Measurements from ENCODE around the gene GBF1. TPM values are rescaled to one million over a fixed set of nuclear protein-coding genes. Genes with fewer than 3 reads are reported as not detected.

Gene GBF1
- polyA plus RNA-seq, 1 donor from 2014 or later = 14.9 TPM

- peak overlapping the region; percentile 62 for H3K4me3 ChIP-seq (ENCODE audit: low read length)
These were observed 168.7 kb downstream of the GBF1 start for GRCh38 chr10:102413806-102414561.

GRCh38 chr10:102414749-102415148 lies 169.4 kb downstream of the GBF1 start:
- Histone ChIP-seq H3K9me2 (ENCODE audit: insufficient read depth, low read length) (no peaks in the 10 kb centered on the region), H3K79me2 (replicated peaks; ENCODE audit: insufficient read depth, low read length) (peaks cover 14% of the 10 kb centered on the region), H3K9me3 (ENCODE audit: low read length) (no peaks in the 10 kb centered on the region), H3K9ac (ENCODE audit: low read length) (peak overlapping the region; percentile 23), H3K4me2 (ENCODE audit: low read length) (no peak overlapping the region), H4K20me1 (ENCODE audit: insufficient read depth) (no peaks in the 10 kb centered on the region), H2AFZ (ENCODE audit: low read depth, low read length) (no peak overlapping the region), H3K4me3 (ENCODE audit: low read length) (no peak overlapping the region), H3K27me3 (ENCODE audit: insufficient read depth, low read depth, low read length) (no peaks in the 10 kb centered on the region), H3K36me3 (ENCODE audit: insufficient read depth, low read length) (no peaks in the 10 kb centered on the region), H3F3A (ENCODE audit: insufficient read depth, low read length, poor library complexity, severe bottlenecking) (no peaks in the 10 kb centered on the region), H3K27ac (ENCODE audit: low read length) (no peak overlapping the region)
- no peak for TF ChIP-seq TAF1 (IDR thresholded peaks at IDR 0.05; ENCODE audit: low read depth)
- no peak for TF ChIP-seq SMC3 (conservative IDR thresholded peaks at IDR 0.05; ENCODE audit: poor library complexity)
- TF ChIP-seq REST (IDR thresholded peaks at IDR 0.05; ENCODE audit: borderline replicate concordance) = no peak
- TF ChIP-seq POLR2AphosphoS5 (IDR thresholded peaks at IDR 0.05) = no peak
- no peak for TF ChIP-seq CTCF (IDR thresholded peaks at IDR 0.05; ENCODE audit: poor library complexity, severe bottlenecking)
- no peak for TF ChIP-seq RAD21 (conservative IDR thresholded peaks at IDR 0.05)

More at GRCh38 chr10:102413806-102414561, 168.7 kb downstream of the GBF1 start:
- no peaks in the 10 kb centered on the region for H3K36me3 ChIP-seq (ENCODE audit: insufficient read depth, low read length)
- peak overlapping the region; percentile 58 for H3K9ac ChIP-seq (ENCODE audit: low read length)
- no peaks in the 10 kb centered on the region for H3F3A ChIP-seq (ENCODE audit: insufficient read depth, low read length, poor library complexity, severe bottlenecking)
- no peaks in the 10 kb centered on the region for H4K20me1 ChIP-seq (ENCODE audit: insufficient read depth)
- TF ChIP-seq REST (IDR thresholded peaks at IDR 0.05; ENCODE audit: borderline replicate concordance) (no peak), CTCF (IDR thresholded peaks at IDR 0.05; ENCODE audit: poor library complexity, severe bottlenecking) (no peak), EP300 (conservative IDR thresholded peaks at IDR 0.05; ENCODE audit: poor library complexity, severe bottlenecking) (no peak), EZH2 (IDR thresholded peaks at IDR 0.05; ENCODE audit: borderline replicate concordance, insufficient read depth, low read length, poor library complexity, severe bottlenecking) (no peak), MXI1 (conservative IDR thresholded peaks at IDR 0.05; ENCODE audit: poor library complexity, severe bottlenecking) (no peak), TAF1 (IDR thresholded peaks at IDR 0.05; ENCODE audit: low read depth) (no peak), POLR2AphosphoS5 (IDR thresholded peaks at IDR 0.05) (no peak), SMC3 (conservative IDR thresholded peaks at IDR 0.05; ENCODE audit: poor library complexity) (no peak), RAD21 (conservative IDR thresholded peaks at IDR 0.05) (no peak)
- H3K9me3 ChIP-seq (ENCODE audit: low read length) = no peaks in the 10 kb centered on the region
- H3K4me2 ChIP-seq (ENCODE audit: low read length) = no peak overlapping the region
- H3K27me3 ChIP-seq (ENCODE audit: insufficient read depth, low read depth, low read length) = no peaks in the 10 kb centered on the region
- H2AFZ ChIP-seq (ENCODE audit: low read depth, low read length) = no peak overlapping the region
- H3K9me2 ChIP-seq (ENCODE audit: insufficient read depth, low read length) = no peaks in the 10 kb centered on the region
- H3K79me2 ChIP-seq (replicated peaks; ENCODE audit: insufficient read depth, low read length) = peaks cover 14% of the 10 kb centered on the region
- peak overlapping the region; percentile 68 for H3K27ac ChIP-seq (ENCODE audit: low read length)

Measured in neural cell (in vitro differentiated cells).